ENCODE results near the gene PPIL6. TPM values are rescaled to one million over a fixed set of nuclear protein-coding genes. Genes with fewer than 3 reads are reported as not detected.

The PPIL6 gene
- total RNA-seq, 1 experiment from 2014 or later, result 0.61 TPM

- TF ChIP-seq FOXP1 (CRISPR knock-in tag; IDR thresholded peaks at IDR 0.05; ENCODE audit: borderline replicate concordance) (no peak), GABPB1 (CRISPR knock-in tag; IDR thresholded peaks at IDR 0.05) (no peak), TEAD4 (CRISPR knock-in tag; IDR thresholded peaks at IDR 0.05) (no peak), TP53 (CRISPR knock-in tag; IDR thresholded peaks at IDR 0.05) (no peak), E2F5 (CRISPR knock-in tag; IDR thresholded peaks at IDR 0.05) (no peak), CTCF (IDR thresholded peaks at IDR 0.05) (no peak), GRHL2 (CRISPR knock-in tag; IDR thresholded peaks at IDR 0.05; ENCODE audit: insufficient replicate concordance, severe bottlenecking) (no peak), OVOL2 (CRISPR knock-in tag; IDR thresholded peaks at IDR 0.05; ENCODE audit: borderline replicate concordance) (no peak), ZNF263 (CRISPR knock-in tag; IDR thresholded peaks at IDR 0.05; ENCODE audit: low read depth) (no peak)
These were observed 34.6 kb upstream of the PPIL6 start (continued) for GRCh38 chr6:109474995-109475394.

- no peaks in the 10 kb centered on the region for H3K9me3 Mint-ChIP-seq
- peaks cover 13% of the 10 kb centered on the region for H3K4me1 Mint-ChIP-seq
- DNase-seq (ENCODE audit: low spot score), result no peak
- CTCF ChIA-PET, result no interaction called here
- no peak for ATAC-seq
- no peak overlapping the region for H3K4me3 Mint-ChIP-seq
- no peak overlapping the region for H3K27ac Mint-ChIP-seq
- H3K36me3 Mint-ChIP-seq, result peaks cover 87% of the 10 kb centered on the region
- POLR2A ChIA-PET, result no interaction called here
- no peaks in the 10 kb centered on the region for H3K27me3 Mint-ChIP-seq (ENCODE audit: low read depth)
- TF ChIP-seq JUN (CRISPR knock-in tag; IDR thresholded peaks at IDR 0.05) (no peak), E2F5 (CRISPR knock-in tag; IDR thresholded peaks at IDR 0.05) (no peak), CBFB (CRISPR knock-in tag; IDR thresholded peaks at IDR 0.05; ENCODE audit: low read depth) (no peak), SMAD3 (CRISPR knock-in tag; IDR thresholded peaks at IDR 0.05; ENCODE audit: borderline replicate concordance) (no peak), ZNF138 (CRISPR knock-in tag; conservative IDR thresholded peaks at IDR 0.05) (no peak), ZNF219 (CRISPR knock-in tag; IDR thresholded peaks at IDR 0.05; ENCODE audit: borderline replicate concordance) (no peak), USF1 (CRISPR knock-in tag; IDR thresholded peaks at IDR 0.05) (no peak), STAT6 (CRISPR knock-in tag; conservative IDR thresholded peaks at IDR 0.05; ENCODE audit: low read depth) (no peak), ARID4B (CRISPR knock-in tag; IDR thresholded peaks at IDR 0.05; ENCODE audit: borderline replicate concordance) (no peak), ATF2 (CRISPR knock-in tag; IDR thresholded peaks at IDR 0.05; ENCODE audit: borderline replicate concordance, low read depth) (no peak), EMX1 (CRISPR knock-in tag; IDR thresholded peaks at IDR 0.05) (no peak), MLX (CRISPR knock-in tag; IDR thresholded peaks at IDR 0.05) (no peak), MAX (CRISPR knock-in tag; IDR thresholded peaks at IDR 0.05) (no peak), SP1 (CRISPR knock-in tag; conservative IDR thresholded peaks at IDR 0.05) (no peak), HMGA2 (CRISPR knock-in tag; IDR thresholded peaks at IDR 0.05) (no peak), ZBTB21 (CRISPR knock-in tag; IDR thresholded peaks at IDR 0.05; ENCODE audit: borderline replicate concordance) (no peak)
These were observed 32.7 kb upstream of the PPIL6 start for GRCh38 chr6:109473120-109473519.
